PC-9 (cell line): Measurements from ENCODE around the gene FBRSL1.

ENCODE experiments used
- EZH2 ChIP-seq: fragments of 200-600 bp; sonication (generic); IDR thresholded peaks from 2 replicates; pipeline ENCODE4 v1.8.0; 2017; ENCODE audit warnings: antibody characterized with exemption, low read depth
- TF ChIP-seq, protein P1 (sequence below): fragments of 200-600 bp; sonication (generic); conservative IDR thresholded peaks from 2 replicates; pipeline ENCODE4 v1.6.1; 2017; ENCODE audit warnings: mixed run types, antibody characterized with exemption, mild to moderate bottlenecking, moderate library complexity

GRCh38 chr12:132470397-132470796, 19.6 kb upstream of the FBRSL1 start:
- TF ChIP-seq, protein P1, sequence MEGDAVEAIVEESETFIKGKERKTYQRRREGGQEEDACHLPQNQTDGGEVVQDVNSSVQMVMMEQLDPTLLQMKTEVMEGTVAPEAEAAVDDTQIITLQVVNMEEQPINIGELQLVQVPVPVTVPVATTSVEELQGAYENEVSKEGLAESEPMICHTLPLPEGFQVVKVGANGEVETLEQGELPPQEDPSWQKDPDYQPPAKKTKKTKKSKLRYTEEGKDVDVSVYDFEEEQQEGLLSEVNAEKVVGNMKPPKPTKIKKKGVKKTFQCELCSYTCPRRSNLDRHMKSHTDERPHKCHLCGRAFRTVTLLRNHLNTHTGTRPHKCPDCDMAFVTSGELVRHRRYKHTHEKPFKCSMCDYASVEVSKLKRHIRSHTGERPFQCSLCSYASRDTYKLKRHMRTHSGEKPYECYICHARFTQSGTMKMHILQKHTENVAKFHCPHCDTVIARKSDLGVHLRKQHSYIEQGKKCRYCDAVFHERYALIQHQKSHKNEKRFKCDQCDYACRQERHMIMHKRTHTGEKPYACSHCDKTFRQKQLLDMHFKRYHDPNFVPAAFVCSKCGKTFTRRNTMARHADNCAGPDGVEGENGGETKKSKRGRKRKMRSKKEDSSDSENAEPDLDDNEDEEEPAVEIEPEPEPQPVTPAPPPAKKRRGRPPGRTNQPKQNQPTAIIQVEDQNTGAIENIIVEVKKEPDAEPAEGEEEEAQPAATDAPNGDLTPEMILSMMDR: no peak
- TF ChIP-seq EZH2: no peak
